C4-2B (cell line): Measurements from ENCODE around the gene IPO9.

Experiments
- ZFX ChIP-seq: fragments of 450-650 bp; IDR thresholded peaks from 2 replicates; pipeline ENCODE4 v1.6.1; 2017
- TF ChIP-seq, protein P1 (sequence below): fragments of 450-650 bp; conservative IDR thresholded peaks from 2 replicates; pipeline ENCODE4 v1.5.1; 2017; ENCODE audit warnings: mild to moderate bottlenecking

DNA sequence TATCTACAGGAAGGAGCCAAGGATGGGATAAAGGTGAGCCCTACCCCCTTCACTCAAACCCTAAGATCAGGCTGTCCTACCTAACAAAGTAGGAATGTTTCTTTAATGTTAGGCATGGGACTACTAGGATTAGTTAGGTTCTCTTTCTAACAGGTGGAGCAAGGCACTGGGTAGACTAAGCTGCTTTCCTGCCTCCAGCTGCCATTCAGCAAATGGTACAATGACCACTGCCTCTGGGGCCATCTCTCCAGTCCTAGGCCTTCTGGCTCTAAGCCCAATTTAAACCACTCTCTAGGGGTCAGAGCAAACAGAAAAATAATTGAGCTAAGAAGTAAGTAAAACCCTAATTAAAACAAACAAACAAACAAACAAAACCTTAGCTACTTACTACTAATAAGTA lies 15.7 kb upstream of the IPO9 start:
- TF ChIP-seq, protein P1, sequence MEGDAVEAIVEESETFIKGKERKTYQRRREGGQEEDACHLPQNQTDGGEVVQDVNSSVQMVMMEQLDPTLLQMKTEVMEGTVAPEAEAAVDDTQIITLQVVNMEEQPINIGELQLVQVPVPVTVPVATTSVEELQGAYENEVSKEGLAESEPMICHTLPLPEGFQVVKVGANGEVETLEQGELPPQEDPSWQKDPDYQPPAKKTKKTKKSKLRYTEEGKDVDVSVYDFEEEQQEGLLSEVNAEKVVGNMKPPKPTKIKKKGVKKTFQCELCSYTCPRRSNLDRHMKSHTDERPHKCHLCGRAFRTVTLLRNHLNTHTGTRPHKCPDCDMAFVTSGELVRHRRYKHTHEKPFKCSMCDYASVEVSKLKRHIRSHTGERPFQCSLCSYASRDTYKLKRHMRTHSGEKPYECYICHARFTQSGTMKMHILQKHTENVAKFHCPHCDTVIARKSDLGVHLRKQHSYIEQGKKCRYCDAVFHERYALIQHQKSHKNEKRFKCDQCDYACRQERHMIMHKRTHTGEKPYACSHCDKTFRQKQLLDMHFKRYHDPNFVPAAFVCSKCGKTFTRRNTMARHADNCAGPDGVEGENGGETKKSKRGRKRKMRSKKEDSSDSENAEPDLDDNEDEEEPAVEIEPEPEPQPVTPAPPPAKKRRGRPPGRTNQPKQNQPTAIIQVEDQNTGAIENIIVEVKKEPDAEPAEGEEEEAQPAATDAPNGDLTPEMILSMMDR = no peak
- TF ChIP-seq ZFX = no peak
